SKM-1 treated with dmso at 0.1 percent for 144 hours (cell line): ENCODE results near the gene NHSL1.

Experiments used
- DNase-seq: peaks from one replicate; lab custom pipeline; 2025; ENCODE audit not compliant: unreplicated experiment; lab: John Stamatoyannopoulos, UW

Gene NHSL1

GRCh38 chr6:138374815-138375214, 124.5 kb downstream of the NHSL1 start:
- no peak for DNase-seq

- DNase-seq: no peak
These were observed 125.1 kb downstream of the NHSL1 start for GRCh38 chr6:138374230-138374629.

- no peak for DNase-seq
These were observed 126.4 kb downstream of the NHSL1 start for GRCh38 chr6:138372711-138373463.
